Measurements from ENCODE around the gene PKN1.
"Not testable (repeated sequence)": the region's sequence is repeated elsewhere in the genome, so short reads cannot be mapped to it uniquely, and the experiment has no call there.

Gene PKN1

DNA sequence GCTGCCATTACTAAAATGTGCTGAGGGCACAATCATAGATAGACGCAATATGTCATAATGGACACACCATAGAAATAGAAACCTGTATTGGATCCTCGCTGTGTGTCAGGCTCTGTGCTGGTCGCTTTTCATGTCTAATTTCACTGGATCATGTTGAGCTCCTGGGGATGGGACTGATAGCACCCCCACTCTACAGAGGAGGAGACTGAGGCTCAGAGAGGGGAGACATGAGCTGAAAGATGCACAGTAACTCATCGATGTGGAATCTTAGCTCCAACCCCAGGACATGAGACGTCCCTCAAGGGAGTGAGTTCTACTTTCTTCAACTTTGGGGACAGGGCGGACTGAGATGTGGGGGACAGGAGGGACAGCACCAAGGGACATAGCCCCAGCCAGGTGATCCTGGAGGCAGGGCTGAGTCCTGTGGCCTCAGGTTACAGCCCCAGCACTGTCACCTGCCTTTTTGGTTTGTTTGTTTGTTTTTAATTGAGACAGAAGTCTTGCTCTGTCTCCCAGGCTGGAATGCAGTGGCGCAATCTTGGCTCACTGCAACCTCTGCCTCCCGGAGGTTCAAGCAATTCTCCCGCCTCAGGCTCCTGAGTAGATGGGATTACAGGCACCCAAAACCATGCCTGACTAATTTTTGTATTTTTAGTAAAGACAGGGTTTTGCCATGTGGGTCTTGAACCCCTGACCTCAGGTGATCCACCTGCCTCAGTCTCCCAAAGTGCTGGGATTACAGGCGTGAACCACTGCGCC is 69.4 kb downstream of the PKN1 start:
- Histone ChIP-seq H4K8ac (ENCODE audit: low read depth, low read length) (peak overlapping the region; percentile 53), H3K9ac (ENCODE audit: low read length) (no peak overlapping the region), H3K4me1 (ENCODE audit: control insufficient read depth in 1 of 2, insufficient read depth in 2 of 2, low read length in 2 of 2) (peaks cover 12 to 19% of the 10 kb centered on the region in 2 experiments), H2BK5ac (ENCODE audit: low read depth, low read length, poor library complexity) (peak overlapping the region; percentile 39), H2BK12ac (ENCODE audit: low read length) (peak overlapping the region; percentile 30), H3K23ac (ENCODE audit: low read length) (no peak overlapping the region), H3K4me3 (ENCODE audit: low read depth, low read length) (no peak overlapping the region), H3K9me3 (ENCODE audit: insufficient read depth, low read depth, low read length) (no peaks in the 10 kb centered on the region), H2AK5ac (ENCODE audit: low read length) (peak overlapping the region; percentile 26), H2BK120ac (ENCODE audit: insufficient read depth, low read length, poor library complexity) (peak overlapping the region; percentile 66), H3K79me2 (ENCODE audit: control insufficient read depth, insufficient read depth, low read length, poor library complexity) (no peaks in the 10 kb centered on the region), H3K27ac (ENCODE audit: low read depth, low read length) (no peak overlapping the region), H3K79me1 (ENCODE audit: low read length) (peaks cover 15% of the 10 kb centered on the region), H3K27me3 (ENCODE audit: insufficient read depth, low read length) (no peaks in the 10 kb centered on the region), H3K4me2 (ENCODE audit: low read length) (no peak overlapping the region), H3K36me3 (ENCODE audit: control insufficient read depth in 1 of 2, insufficient read depth in 2 of 2, low read length in 2 of 2) (no peaks in the 10 kb centered on the region), H3K18ac (ENCODE audit: low read length) (peak overlapping the region; percentile 29), H3K14ac (ENCODE audit: low read length) (peak overlapping the region; percentile 39), H3K4ac (ENCODE audit: low read depth, low read length) (no peak overlapping the region), H4K12ac (ENCODE audit: low read depth, low read length) (no peak overlapping the region), H2AFZ (ENCODE audit: insufficient read depth, low read length, poor library complexity) (no peak overlapping the region), H4K91ac (ENCODE audit: low read depth, low read length) (no peak overlapping the region)
- no CpG with 5 or more reads among the region's 11 CpGs for WGBS (ENCODE audit: extremely low coverage, insufficient coverage, insufficient read length)
- peak; percentile 92 to 94 for DNase-seq

DNA sequence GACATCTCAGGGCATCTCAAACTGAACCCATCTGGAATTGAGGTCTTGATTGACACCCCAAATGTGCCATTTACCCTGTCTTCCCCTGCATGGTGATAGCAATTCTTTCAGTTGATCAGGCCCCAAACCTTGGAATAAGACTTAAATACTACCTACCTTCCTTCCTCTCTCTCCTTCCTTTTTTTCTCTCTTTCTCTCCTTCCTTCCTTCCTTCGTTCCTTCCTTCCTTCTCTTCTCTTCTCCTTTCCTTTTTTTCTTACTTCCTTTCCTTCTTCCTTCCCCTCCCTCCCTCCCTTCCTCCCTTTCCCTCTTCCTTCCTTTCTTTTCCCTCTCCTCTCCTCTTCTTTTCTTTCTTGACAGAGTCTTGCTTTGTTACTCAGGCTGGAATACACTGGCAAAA is 70.2 kb downstream of the PKN1 start:
- no peak overlapping the region for H4K91ac ChIP-seq (ENCODE audit: low read depth, low read length)
- no peak overlapping the region for H3K23ac ChIP-seq (ENCODE audit: low read length)
- no peak overlapping the region for H4K8ac ChIP-seq (ENCODE audit: low read depth, low read length)
- H3K9me3 ChIP-seq (ENCODE audit: insufficient read depth, low read depth, low read length), result no peaks in the 10 kb centered on the region
- no peak overlapping the region for H2BK5ac ChIP-seq (ENCODE audit: low read depth, low read length, poor library complexity)
- H2BK12ac ChIP-seq (ENCODE audit: low read length), result no peak overlapping the region
- H3K18ac ChIP-seq (ENCODE audit: low read length), result no peak overlapping the region
- no peak overlapping the region for H3K9ac ChIP-seq (ENCODE audit: low read length)
- peaks cover 12 to 19% of the 10 kb centered on the region in 2 experiments for H3K4me1 ChIP-seq (ENCODE audit: control insufficient read depth in 1 of 2, insufficient read depth in 2 of 2, low read length in 2 of 2)
- no peak overlapping the region for H3K27ac ChIP-seq (ENCODE audit: low read depth, low read length)
- no peak overlapping the region for H2BK120ac ChIP-seq (ENCODE audit: insufficient read depth, low read length, poor library complexity)
- H3K79me1 ChIP-seq (ENCODE audit: low read length), result peaks cover 15% of the 10 kb centered on the region
- H3K4me3 ChIP-seq (ENCODE audit: low read depth, low read length), result no peak overlapping the region
- no CpG with 5 or more reads among the region's 1 CpG for WGBS (ENCODE audit: extremely low coverage, insufficient coverage, insufficient read length)
- no peaks in the 10 kb centered on the region for H3K36me3 ChIP-seq (ENCODE audit: control insufficient read depth in 1 of 2, insufficient read depth in 2 of 2, low read length in 2 of 2)
- DNase-seq, result no peak
- no peak overlapping the region for H3K14ac ChIP-seq (ENCODE audit: low read length)
- no peak overlapping the region for H2AFZ ChIP-seq (ENCODE audit: insufficient read depth, low read length, poor library complexity)
- no peaks in the 10 kb centered on the region for H3K79me2 ChIP-seq (ENCODE audit: control insufficient read depth, insufficient read depth, low read length, poor library complexity)
- no peak overlapping the region for H3K4ac ChIP-seq (ENCODE audit: low read depth, low read length)
- no peak overlapping the region for H4K12ac ChIP-seq (ENCODE audit: low read depth, low read length)
- H3K27me3 ChIP-seq (ENCODE audit: insufficient read depth, low read length), result no peaks in the 10 kb centered on the region
- no peak overlapping the region for H2AK5ac ChIP-seq (ENCODE audit: low read length)
- H3K4me2 ChIP-seq (ENCODE audit: low read length), result no peak overlapping the region

DNA sequence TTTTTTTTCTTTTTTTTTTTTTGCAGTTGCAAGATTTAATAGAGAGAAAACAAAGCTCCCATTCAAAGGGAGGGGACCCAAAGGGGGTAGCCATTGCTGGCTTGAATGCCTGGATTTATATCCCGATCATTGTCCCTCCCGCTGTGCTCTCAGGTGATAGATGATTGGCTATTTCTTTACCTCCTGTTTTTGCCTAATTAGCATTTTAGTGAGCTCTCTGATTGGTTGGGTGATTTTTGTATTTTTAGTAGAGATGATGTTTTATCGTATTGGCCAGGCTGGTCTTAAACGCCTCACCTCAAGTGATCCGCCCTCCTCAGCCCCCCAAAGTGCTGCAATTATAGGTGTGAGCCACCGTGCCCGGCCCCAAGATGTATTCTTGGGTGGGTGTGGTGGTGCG is 71.5 kb downstream of the PKN1 start:
- H3K23ac ChIP-seq (ENCODE audit: low read length); H3K27ac ChIP-seq (ENCODE audit: low read depth, low read length); H3K27me3 ChIP-seq (ENCODE audit: insufficient read depth, low read length); H2AFZ ChIP-seq (ENCODE audit: insufficient read depth, low read length, poor library complexity); H2BK5ac ChIP-seq (ENCODE audit: low read depth, low read length, poor library complexity); DNase-seq; H3K18ac ChIP-seq (ENCODE audit: low read length); H3K14ac ChIP-seq (ENCODE audit: low read length); H4K12ac ChIP-seq (ENCODE audit: low read depth, low read length); H3K4me2 ChIP-seq (ENCODE audit: low read length); H3K9ac ChIP-seq (ENCODE audit: low read length); H4K8ac ChIP-seq (ENCODE audit: low read depth, low read length); H3K9me3 ChIP-seq (ENCODE audit: insufficient read depth, low read depth, low read length); H2BK120ac ChIP-seq (ENCODE audit: insufficient read depth, low read length, poor library complexity); H3K4ac ChIP-seq (ENCODE audit: low read depth, low read length); H3K4me3 ChIP-seq (ENCODE audit: low read depth, low read length); H3K36me3 ChIP-seq (ENCODE audit: control insufficient read depth in 1 of 2, insufficient read depth in 2 of 2, low read length in 2 of 2); H3K79me2 ChIP-seq (ENCODE audit: control insufficient read depth, insufficient read depth, low read length, poor library complexity): not testable (repeated sequence)
- H2AK5ac ChIP-seq (ENCODE audit: low read length), result peak overlapping the region; percentile 44
- H4K91ac ChIP-seq (ENCODE audit: low read depth, low read length), result peak overlapping the region; percentile 8
- WGBS (ENCODE audit: extremely low coverage, insufficient coverage, insufficient read length), result 0% methylated on average over 1 of the region's 8 CpGs
- peak overlapping the region; percentile 75 for H2BK12ac ChIP-seq (ENCODE audit: low read length)
- peaks cover 12 to 19% of the 10 kb centered on the region in 2 experiments for H3K4me1 ChIP-seq (ENCODE audit: control insufficient read depth in 1 of 2, insufficient read depth in 2 of 2, low read length in 2 of 2)
- H3K79me1 ChIP-seq (ENCODE audit: low read length), result peaks cover 15% of the 10 kb centered on the region

DNA sequence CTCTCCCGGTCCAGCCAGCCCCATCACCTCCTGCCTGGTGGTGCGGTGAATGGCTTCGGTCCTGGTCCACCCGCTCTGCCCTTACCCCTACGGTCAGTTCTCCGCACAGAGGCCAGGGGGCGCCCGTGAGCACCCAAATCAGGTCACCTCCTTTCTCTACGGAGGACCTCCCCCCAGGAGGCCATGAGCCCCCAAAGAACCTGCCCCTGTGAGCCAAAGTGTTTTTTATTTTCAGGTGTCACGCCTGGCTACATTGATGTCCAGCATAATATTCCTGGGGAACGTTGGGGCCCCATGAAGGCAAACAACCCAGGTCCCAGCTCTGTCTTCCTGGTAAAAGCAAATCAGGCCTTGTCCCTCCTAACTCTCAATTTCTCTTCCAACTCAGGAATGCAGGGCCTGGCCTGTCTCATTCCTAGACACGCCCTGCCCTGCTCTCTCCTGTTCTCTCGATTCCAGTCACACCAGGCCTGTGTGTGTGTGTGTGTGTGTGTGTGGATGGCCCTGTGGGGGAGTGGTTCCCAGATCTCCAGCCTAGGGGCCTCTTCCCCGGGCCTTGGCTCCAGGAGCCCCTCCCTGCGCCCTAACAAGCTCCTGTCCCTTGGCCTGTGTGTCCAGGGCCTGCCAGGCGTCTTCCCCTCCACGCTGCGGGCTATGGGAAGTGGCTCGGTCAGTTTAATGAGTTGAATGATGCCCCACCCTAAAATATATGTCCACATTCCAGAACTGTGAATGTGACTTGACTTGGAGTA is 72.6 kb downstream of the PKN1 start:
- Histone ChIP-seq H4K91ac (ENCODE audit: low read depth, low read length) (peak overlapping the region; percentile 83), H3K9me3 (ENCODE audit: insufficient read depth, low read depth, low read length) (no peaks in the 10 kb centered on the region), H3K14ac (ENCODE audit: low read length) (peak overlapping the region; percentile 58), H3K79me1 (ENCODE audit: low read length) (peaks cover 15% of the 10 kb centered on the region), H2BK120ac (ENCODE audit: insufficient read depth, low read length, poor library complexity) (peak overlapping the region; percentile 78), H3K4me3 (ENCODE audit: low read depth, low read length) (no peak overlapping the region), H2BK5ac (ENCODE audit: low read depth, low read length, poor library complexity) (peak overlapping the region; percentile 78), H3K18ac (ENCODE audit: low read length) (peak overlapping the region; percentile 61), H4K12ac (ENCODE audit: low read depth, low read length) (peak overlapping the region; percentile 25), H3K79me2 (ENCODE audit: control insufficient read depth, insufficient read depth, low read length, poor library complexity) (no peaks in the 10 kb centered on the region), H3K9ac (ENCODE audit: low read length) (no peak overlapping the region), H2BK12ac (ENCODE audit: low read length) (peak overlapping the region; percentile 42), H3K27ac (ENCODE audit: low read depth, low read length) (peak overlapping the region; percentile 89), H2AFZ (ENCODE audit: insufficient read depth, low read length, poor library complexity) (peak overlapping the region; percentile 42), H4K8ac (ENCODE audit: low read depth, low read length) (peak overlapping the region; percentile 73), H3K27me3 (ENCODE audit: insufficient read depth, low read length) (no peaks in the 10 kb centered on the region), H3K4me2 (ENCODE audit: low read length) (peak overlapping the region; percentile 45), H3K23ac (ENCODE audit: low read length) (no peak overlapping the region), H2AK5ac (ENCODE audit: low read length) (no peak overlapping the region), H3K36me3 (ENCODE audit: control insufficient read depth in 1 of 2, insufficient read depth in 2 of 2, low read length in 2 of 2) (no peaks in the 10 kb centered on the region), H3K4me1 (ENCODE audit: control insufficient read depth in 1 of 2, insufficient read depth in 2 of 2, low read length in 2 of 2) (peaks cover 12 to 19% of the 10 kb centered on the region in 2 experiments), H3K4ac (ENCODE audit: low read depth, low read length) (no peak overlapping the region)
- peak; percentile 95 to 99 for DNase-seq
- no CpG with 5 or more reads among the region's 19 CpGs for WGBS (ENCODE audit: extremely low coverage, insufficient coverage, insufficient read length)

All from trophoblast cell (in vitro differentiated cells and primary cell).